ENCODE data around the gene SYNE2. TPM values are rescaled to one million over a fixed set of nuclear protein-coding genes. Genes with fewer than 3 reads are reported as not detected.

SYNE2 gene
- total RNA-seq, 1 donor: 10.1 TPM

- H4K20me1 ChIP-seq (ENCODE audit: insufficient read depth, low read length): no peaks in the 10 kb centered on the region
- H3K27me3 ChIP-seq (ENCODE audit: insufficient read depth, low read length): no peaks in the 10 kb centered on the region
- H3K4me2 ChIP-seq (ENCODE audit: insufficient read depth, low read length): no peak overlapping the region
- H3K4me1 ChIP-seq (ENCODE audit: insufficient read depth, low read length): no peaks in the 10 kb centered on the region
- H2AFZ ChIP-seq (ENCODE audit: low read length): no peak overlapping the region
- H3K36me3 ChIP-seq (ENCODE audit: insufficient read depth, low read length): no peaks in the 10 kb centered on the region
- H3K9me3 ChIP-seq (ENCODE audit: low read depth, low read length): no peaks in the 10 kb centered on the region
- no peak for TF ChIP-seq CTCF (IDR thresholded peaks at IDR 0.05; ENCODE audit: extremely low read depth, low read depth, low read length)
- DNase-seq (ENCODE audit: insufficient read length, low spot score, missing footprints): no peak
- no peak overlapping the region for H3K4me3 ChIP-seq (ENCODE audit: insufficient read depth, low read length)
- no peak overlapping the region for H3K27ac ChIP-seq (ENCODE audit: low read depth, low read length)
- no peaks in the 10 kb centered on the region for H3K79me2 ChIP-seq (ENCODE audit: insufficient read depth, low read length)
Observed at GRCh38 chr14:63981569-63981968, 128.8 kb downstream of the SYNE2 start.

GRCh38 chr14:63982156-63982555, 129.4 kb downstream of the SYNE2 start:
- H3K79me2 ChIP-seq (ENCODE audit: insufficient read depth, low read length): no peaks in the 10 kb centered on the region
- no peak overlapping the region for H2AFZ ChIP-seq (ENCODE audit: low read length)
- no peak overlapping the region for H3K4me2 ChIP-seq (ENCODE audit: insufficient read depth, low read length)
- no peak for DNase-seq (ENCODE audit: insufficient read length, low spot score, missing footprints)
- no peaks in the 10 kb centered on the region for H3K4me1 ChIP-seq (ENCODE audit: insufficient read depth, low read length)
- no peaks in the 10 kb centered on the region for H4K20me1 ChIP-seq (ENCODE audit: insufficient read depth, low read length)
- no peaks in the 10 kb centered on the region for H3K9me3 ChIP-seq (ENCODE audit: low read depth, low read length)
- H3K27me3 ChIP-seq (ENCODE audit: insufficient read depth, low read length): no peaks in the 10 kb centered on the region
- H3K27ac ChIP-seq (ENCODE audit: low read depth, low read length): no peak overlapping the region
- H3K4me3 ChIP-seq (ENCODE audit: insufficient read depth, low read length): no peak overlapping the region
- TF ChIP-seq CTCF (IDR thresholded peaks at IDR 0.05; ENCODE audit: extremely low read depth, low read depth, low read length): no peak
- no peaks in the 10 kb centered on the region for H3K36me3 ChIP-seq (ENCODE audit: insufficient read depth, low read length)

- no peak for DNase-seq (ENCODE audit: insufficient read length, low spot score, missing footprints)
- Histone ChIP-seq H3K36me3 (ENCODE audit: insufficient read depth, low read length) (no peaks in the 10 kb centered on the region), H3K27ac (ENCODE audit: low read depth, low read length) (no peak overlapping the region), H3K4me3 (ENCODE audit: insufficient read depth, low read length) (no peak overlapping the region), H3K4me2 (ENCODE audit: insufficient read depth, low read length) (no peak overlapping the region), H3K9me3 (ENCODE audit: low read depth, low read length) (no peaks in the 10 kb centered on the region), H4K20me1 (ENCODE audit: insufficient read depth, low read length) (no peaks in the 10 kb centered on the region), H3K79me2 (ENCODE audit: insufficient read depth, low read length) (no peaks in the 10 kb centered on the region), H3K27me3 (ENCODE audit: insufficient read depth, low read length) (no peaks in the 10 kb centered on the region), H2AFZ (ENCODE audit: low read length) (no peak overlapping the region), H3K4me1 (ENCODE audit: insufficient read depth, low read length) (no peaks in the 10 kb centered on the region)
- no peak for TF ChIP-seq CTCF (IDR thresholded peaks at IDR 0.05; ENCODE audit: extremely low read depth, low read depth, low read length)
Observed at GRCh38 chr14:63982629-63983028, 129.8 kb downstream of the SYNE2 start.

GRCh38 chr14:63986789-63987533, 134.2 kb downstream of the SYNE2 start:
- Histone ChIP-seq H3K79me2 (ENCODE audit: insufficient read depth, low read length) (no peaks in the 10 kb centered on the region), H3K4me3 (ENCODE audit: insufficient read depth, low read length) (no peak overlapping the region), H3K4me1 (ENCODE audit: insufficient read depth, low read length) (no peaks in the 10 kb centered on the region), H3K27me3 (ENCODE audit: insufficient read depth, low read length) (no peaks in the 10 kb centered on the region), H3K36me3 (ENCODE audit: insufficient read depth, low read length) (no peaks in the 10 kb centered on the region), H2AFZ (ENCODE audit: low read length) (no peak overlapping the region), H3K9me3 (ENCODE audit: low read depth, low read length) (no peaks in the 10 kb centered on the region), H3K27ac (ENCODE audit: low read depth, low read length) (no peak overlapping the region), H3K4me2 (ENCODE audit: insufficient read depth, low read length) (no peak overlapping the region), H4K20me1 (ENCODE audit: insufficient read depth, low read length) (no peaks in the 10 kb centered on the region)
- peak; percentile 82 for DNase-seq (ENCODE audit: insufficient read length, low spot score, missing footprints)
- TF ChIP-seq CTCF (IDR thresholded peaks at IDR 0.05; ENCODE audit: extremely low read depth, low read depth, low read length): no peak
